Fibroblast of peridontal ligament (primary cell): ENCODE measurements around the gene RUVBL2.

Experiments used
- DNase-seq: peaks from one replicate; pipeline ENCODE4 v3.0.0-alpha.2; 2010; ENCODE audit errors: extremely low read depth

The RUVBL2 gene

GRCh38 chr19:48964205-48965039, 29.3 kb upstream of the RUVBL2 start:
- peak; percentile 51 for DNase-seq

- DNase-seq: peak; percentile 94
Observed at GRCh38 chr19:48965040-48965805, 28.5 kb upstream of the RUVBL2 start, which contains the start of gene FTL. TSS of gene FTL (plus strand) at chr19:48965309. CDS start at chr19:48965508, 199 bp downstream.

- peak; percentile 76 for DNase-seq
Observed at GRCh38 chr19:48965806-48966540, 27.7 kb upstream of the RUVBL2 start.

- no peak for DNase-seq
Observed at GRCh38 chr19:48966541-48967345, 26.9 kb upstream of the RUVBL2 start.

GRCh38 chr19:48967346-48968178, 26.1 kb upstream of the RUVBL2 start:
- DNase-seq: peak; percentile 75

GRCh38 chr19:48968179-48968661, 25.5 kb upstream of the RUVBL2 start:
- peak; percentile 55 for DNase-seq

- no peak for DNase-seq
Observed at GRCh38 chr19:48968813-48969218, 24.9 kb upstream of the RUVBL2 start.

GRCh38 chr19:48969276-48970138, 24.2 kb upstream of the RUVBL2 start:
- no peak for DNase-seq

GRCh38 chr19:48970139-48970766, 23.4 kb upstream of the RUVBL2 start:
- DNase-seq: no peak

GRCh38 chr19:48970923-48971395, 22.7 kb upstream of the RUVBL2 start:
- DNase-seq: peak; percentile 80

GRCh38 chr19:48975947-48976847, 17.5 kb upstream of the RUVBL2 start:
- DNase-seq: no peak

GRCh38 chr19:48977061-48977460, 16.6 kb upstream of the RUVBL2 start:
- no peak for DNase-seq

GRCh38 chr19:48982280-48982679, 11.4 kb upstream of the RUVBL2 start:
- no peak for DNase-seq

- no peak for DNase-seq
Observed at GRCh38 chr19:48985711-48986110, 8.0 kb upstream of the RUVBL2 start.

- no peak for DNase-seq
Observed at GRCh38 chr19:48986211-48986610, 7.5 kb upstream of the RUVBL2 start.

- DNase-seq: no peak
Observed at GRCh38 chr19:48987323-48987722, 6.4 kb upstream of the RUVBL2 start.

- no peak for DNase-seq
Observed at GRCh38 chr19:48988286-48988685, 5.4 kb upstream of the RUVBL2 start.

GRCh38 chr19:48988860-48989259, 4.8 kb upstream of the RUVBL2 start:
- no peak for DNase-seq
